Hepatic stellate cell (primary cell): ENCODE measurements around the gene ATAD5.
"Not testable (repeated sequence)": the region's sequence is repeated elsewhere in the genome, so short reads cannot be mapped to it uniquely, and the experiment has no call there.

Experiments
- DNase-seq: peaks from one replicate; pipeline ENCODE4 v3.0.0; 2011; ENCODE audit warnings: low spot score

Gene ATAD5, protein sequence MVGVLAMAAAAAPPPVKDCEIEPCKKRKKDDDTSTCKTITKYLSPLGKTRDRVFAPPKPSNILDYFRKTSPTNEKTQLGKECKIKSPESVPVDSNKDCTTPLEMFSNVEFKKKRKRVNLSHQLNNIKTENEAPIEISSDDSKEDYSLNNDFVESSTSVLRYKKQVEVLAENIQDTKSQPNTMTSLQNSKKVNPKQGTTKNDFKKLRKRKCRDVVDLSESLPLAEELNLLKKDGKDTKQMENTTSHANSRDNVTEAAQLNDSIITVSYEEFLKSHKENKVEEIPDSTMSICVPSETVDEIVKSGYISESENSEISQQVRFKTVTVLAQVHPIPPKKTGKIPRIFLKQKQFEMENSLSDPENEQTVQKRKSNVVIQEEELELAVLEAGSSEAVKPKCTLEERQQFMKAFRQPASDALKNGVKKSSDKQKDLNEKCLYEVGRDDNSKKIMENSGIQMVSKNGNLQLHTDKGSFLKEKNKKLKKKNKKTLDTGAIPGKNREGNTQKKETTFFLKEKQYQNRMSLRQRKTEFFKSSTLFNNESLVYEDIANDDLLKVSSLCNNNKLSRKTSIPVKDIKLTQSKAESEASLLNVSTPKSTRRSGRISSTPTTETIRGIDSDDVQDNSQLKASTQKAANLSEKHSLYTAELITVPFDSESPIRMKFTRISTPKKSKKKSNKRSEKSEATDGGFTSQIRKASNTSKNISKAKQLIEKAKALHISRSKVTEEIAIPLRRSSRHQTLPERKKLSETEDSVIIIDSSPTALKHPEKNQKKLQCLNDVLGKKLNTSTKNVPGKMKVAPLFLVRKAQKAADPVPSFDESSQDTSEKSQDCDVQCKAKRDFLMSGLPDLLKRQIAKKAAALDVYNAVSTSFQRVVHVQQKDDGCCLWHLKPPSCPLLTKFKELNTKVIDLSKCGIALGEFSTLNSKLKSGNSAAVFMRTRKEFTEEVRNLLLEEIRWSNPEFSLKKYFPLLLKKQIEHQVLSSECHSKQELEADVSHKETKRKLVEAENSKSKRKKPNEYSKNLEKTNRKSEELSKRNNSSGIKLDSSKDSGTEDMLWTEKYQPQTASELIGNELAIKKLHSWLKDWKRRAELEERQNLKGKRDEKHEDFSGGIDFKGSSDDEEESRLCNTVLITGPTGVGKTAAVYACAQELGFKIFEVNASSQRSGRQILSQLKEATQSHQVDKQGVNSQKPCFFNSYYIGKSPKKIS (N-terminal part only)

DNA sequence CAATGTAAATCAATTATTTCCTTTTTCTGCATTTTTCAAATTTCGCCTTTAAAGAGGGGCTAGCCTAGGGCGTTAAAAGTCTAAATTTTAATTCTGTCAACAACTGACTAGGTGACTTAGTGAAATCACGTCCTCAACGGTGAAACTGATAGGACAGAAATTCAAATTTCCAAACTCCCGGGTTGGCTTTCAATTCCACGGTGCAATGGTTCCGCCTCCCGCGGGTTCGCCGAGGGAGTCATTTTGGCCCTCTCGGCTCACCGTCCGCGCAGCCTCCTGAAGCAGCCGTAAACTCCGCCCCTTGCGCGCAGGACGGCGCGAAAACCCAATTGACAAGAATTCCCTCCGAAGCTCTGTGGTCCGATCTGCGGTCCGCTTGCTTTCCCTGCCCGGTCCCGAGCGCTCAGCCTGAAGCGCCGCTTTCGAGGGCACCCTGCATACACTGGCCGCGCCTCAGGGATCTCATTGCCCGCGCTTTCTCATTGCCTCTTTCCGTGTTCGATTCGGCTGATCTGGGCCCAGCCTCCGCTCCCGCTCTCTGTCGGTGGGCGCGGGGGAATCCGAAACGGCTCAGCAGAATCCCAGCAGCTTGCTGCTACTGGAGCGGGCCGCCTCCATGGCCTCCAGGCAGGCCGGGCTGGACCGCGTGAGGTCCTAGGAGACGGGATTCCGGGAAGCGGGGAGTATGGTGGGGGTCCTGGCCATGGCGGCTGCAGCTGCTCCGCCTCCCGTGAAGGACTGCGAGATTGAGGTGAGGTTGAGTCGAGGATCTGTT, at the start of gene ATAD5:
ATAD5 (plus strand) TSS at position 304 of the 775 bp plus-strand sequence; CDS start at position 686, 382 bp downstream.
- DNase-seq, result peak; percentile 92

DNA sequence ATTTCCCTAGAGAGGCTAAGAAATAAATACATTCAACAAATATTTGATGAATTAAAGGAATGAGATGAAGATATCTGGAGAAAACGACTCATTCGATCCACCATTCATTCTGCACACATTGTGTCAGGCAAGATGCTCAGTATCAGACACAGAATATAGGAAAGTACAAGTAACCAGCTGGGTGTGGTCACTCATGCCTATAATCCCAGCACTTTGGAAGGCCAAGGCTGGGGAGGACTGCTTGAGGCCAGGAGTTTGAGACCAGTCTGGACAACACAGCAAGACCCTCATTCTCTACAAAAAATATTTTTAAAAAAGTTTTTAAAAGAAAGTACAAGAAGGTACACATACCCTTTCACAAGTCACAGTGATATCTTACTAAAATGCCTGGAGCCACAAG, 49.6 kb upstream of the ATAD5 start:
- DNase-seq, result no peak

- DNase-seq, result peak; percentile 16
Observed at GRCh38 chr17:30788918-30789317, 42.8 kb upstream of the ATAD5 start.

DNA sequence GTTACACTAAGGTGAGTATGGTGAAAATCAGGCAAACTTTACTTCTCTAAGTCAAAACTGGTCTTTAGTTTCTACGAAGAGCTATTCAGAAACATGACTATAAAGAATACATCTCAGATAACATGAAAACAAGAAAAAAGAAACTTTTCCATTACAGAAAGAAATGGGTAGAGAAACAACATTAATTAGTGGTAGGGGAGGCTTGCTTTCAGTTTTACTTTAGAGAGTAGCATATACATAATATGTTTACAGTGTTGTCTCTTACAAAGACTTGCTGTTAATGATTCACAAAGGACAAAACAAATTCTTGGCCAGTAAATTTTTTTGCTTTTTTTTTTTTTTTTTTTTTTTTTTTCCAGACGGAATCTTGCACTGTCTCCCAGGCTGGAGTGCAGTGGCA, 41.5 kb upstream of the ATAD5 start:
- DNase-seq, result no peak

DNA sequence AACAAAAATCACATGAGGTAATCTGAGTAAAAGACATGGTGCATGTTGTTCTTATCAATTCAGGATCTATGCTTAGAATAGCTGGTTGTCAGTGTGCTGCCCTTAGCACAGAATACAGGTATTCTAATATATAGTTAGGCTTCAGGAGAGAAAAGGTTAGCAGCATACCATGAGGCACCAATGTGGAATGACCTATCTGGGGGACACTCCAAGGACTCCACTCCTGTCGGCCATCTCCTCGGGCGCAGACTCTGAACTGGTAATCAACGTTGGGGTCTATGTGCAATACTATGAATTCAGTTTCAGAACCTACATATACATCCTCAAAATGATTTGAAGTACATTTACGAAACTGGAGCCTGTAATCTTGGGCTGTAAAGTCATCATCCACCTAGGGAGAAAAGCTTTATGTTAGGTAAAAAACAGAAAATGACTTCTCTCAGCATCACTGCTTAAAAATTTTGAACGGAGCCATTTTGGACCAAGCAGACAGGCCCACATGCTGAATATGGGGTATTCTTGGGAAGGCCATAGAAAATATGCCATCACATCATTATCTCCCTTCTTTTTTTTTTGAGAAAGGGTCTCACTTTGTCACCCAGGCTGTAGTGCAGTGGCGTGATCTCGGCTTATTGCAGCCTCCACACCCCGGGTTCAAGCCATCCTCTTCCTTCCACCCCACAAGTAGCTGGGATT, 38.3 kb upstream of the ATAD5 start:
- no peak for DNase-seq

DNA sequence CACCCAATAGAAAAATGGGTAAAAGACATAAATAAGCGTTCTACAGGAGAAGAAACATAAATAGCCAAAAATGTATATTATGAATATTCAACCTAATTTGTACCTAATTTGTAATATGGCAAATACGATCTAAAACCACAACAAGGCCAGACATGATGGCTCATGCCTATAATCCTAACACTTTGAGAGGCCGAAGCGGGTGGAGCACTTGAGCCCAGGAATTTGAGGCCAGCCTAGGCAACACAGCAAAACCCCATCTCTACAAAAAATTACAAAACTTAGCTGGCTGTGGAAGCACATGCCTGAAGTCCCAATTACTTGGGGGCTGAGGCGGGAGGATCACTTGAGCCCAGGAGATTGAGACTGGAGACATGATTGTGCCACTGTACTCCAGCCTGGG, 37.4 kb upstream of the ATAD5 start:
- no peak for DNase-seq

- no peak for DNase-seq
Observed at GRCh38 chr17:30796016-30796415, 35.8 kb upstream of the ATAD5 start.

DNA sequence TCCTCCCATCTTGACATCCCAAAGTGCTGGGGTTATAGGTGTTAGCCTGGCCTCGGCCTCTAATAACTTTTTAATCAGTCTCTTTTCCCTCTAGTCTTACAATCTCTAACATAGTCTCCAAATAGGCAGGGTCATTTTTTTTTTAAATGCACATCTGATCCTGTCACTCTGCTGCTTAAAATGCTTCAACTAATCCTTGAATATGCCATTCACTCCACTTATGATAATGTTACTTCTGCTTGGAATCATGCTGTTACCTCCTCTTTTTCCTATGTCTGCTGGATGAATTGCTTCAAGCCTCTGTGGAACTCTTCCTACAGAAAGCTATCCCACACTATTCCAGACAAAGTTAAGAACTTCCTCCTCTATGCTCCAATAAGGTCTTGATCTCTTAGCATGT, 30.1 kb upstream of the ATAD5 start:
- no peak for DNase-seq

- DNase-seq, result no peak
Observed at GRCh38 chr17:30805944-30806456, 25.8 kb upstream of the ATAD5 start.

GRCh38 chr17:30807896-30808295, 23.9 kb upstream of the ATAD5 start:
- DNase-seq, result no peak

DNA sequence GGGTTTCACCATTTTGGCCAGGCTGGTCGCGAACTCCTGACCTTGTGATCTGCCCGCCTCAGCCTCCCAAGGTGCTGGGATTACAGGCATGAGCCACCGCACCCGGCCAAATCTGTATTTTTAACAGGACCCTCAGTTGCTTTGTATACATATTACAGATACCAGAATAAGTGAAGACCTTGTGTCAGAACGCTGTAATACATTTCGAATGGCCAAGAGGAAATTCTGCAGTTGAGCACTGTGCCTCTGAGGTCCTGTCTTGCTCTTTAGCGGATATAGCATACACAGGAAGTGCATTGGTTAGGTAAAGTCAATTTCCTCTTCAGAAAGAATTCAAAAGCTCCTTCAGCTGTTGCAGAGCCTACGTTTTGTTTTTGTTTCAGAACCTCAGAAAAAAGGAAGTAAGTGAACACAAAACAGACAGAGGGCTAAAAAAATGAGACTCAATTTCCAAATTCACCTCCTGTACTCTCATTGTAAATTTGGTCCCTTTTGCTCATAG, 22.9 kb upstream of the ATAD5 start:
- DNase-seq, result no peak

DNA sequence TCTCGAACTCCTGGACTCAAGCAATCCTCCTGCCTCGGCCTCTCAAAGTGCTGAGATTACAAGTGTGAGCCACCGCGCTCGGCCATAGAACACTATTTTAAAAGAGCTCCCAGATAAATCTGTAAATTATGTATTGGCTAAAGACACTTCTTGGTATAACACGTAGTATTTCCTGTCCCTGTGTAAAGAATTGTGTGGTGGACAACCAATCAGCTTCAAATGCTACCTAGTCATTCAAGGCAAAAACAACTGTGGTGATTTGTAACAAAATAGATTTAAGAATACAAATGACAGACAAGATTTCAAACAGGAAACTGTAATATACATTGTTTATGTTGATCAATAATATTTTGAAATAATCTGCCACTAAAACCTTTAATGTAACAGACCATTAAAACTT, 21.9 kb upstream of the ATAD5 start:
- no peak for DNase-seq

DNA sequence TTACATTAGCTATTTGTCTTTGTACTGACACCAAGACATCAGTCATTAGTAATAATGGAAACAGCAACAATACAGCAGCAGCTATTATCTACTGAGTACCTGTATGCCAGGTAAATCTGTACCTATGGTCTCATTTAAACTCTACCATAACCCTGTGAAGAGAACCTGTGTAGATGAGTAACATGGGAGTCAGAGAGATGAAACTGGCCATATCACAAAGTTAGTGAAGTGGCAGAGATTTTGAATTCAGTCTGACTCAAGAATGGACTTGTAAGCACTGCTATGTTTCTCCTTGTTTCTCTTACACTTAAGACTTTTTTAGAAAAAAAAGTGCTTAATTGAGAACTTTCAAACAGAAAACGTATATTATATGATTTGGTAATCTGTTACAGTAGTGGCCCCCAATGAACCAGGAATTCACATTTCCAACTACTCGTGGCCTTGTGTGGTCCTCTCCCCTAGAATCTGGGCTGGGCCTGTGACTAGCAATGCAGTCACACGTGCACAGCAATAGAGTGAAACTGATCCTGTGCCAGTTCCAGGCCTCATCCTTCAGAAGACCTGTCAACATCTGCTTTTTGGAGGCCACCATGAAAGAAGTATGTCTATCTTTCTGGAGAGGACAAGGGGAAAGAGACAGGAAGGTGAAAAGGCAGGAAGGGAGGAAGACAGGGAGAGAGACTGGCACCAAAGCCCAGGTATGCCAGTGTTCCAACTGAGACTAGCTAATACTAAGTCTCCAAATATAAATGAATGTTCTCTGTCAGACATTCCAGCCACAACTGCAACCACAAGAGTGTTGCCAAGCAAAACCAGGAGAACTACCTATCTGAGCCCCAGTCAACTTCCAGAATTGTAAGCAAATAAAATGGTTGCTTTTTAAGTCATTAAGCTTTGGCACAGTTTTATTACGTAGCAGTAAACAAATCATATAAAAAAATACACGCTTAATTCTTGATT, 19.3 kb upstream of the ATAD5 start:
- no peak for DNase-seq

DNA sequence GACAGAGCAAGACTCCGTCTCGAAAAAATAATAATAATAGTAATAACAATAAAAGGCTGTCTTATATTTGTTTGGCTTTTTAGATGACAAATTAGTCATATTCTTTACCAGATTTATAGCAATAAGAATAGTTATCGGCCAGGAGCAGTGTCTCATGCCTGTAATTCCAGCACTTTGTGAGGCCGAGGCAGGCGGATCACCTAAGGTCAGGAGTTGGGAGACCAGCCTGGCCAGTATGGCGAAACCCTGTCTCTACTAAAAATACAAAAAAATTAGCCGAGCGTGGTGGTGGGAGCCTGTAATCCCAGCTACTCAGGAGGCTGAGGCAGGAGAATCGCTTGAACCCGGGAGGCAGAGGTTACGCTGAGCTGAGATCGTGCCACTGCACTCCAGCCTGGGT, 17.5 kb upstream of the ATAD5 start:
- DNase-seq, result not testable (repeated sequence)

DNA sequence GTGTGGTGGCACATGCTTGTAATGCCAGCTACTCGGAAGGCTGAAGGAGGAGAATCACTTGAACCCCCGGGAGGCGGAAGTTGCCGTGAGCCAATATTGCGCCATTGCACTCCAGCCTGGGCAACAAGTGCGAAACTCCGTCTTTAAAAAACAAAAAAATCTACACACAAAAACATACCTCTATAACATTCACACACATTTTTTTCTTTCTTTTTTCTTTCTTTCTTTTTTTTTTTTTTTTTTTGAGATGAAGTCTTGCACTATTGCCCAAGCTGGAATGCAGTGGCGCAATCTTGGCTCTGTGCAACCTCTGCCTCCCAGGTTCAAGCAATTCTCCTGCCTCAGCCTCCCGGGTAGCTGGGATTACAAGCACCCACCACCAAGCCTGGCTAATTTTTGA, 16.9 kb upstream of the ATAD5 start:
- not testable (repeated sequence) for DNase-seq

DNA sequence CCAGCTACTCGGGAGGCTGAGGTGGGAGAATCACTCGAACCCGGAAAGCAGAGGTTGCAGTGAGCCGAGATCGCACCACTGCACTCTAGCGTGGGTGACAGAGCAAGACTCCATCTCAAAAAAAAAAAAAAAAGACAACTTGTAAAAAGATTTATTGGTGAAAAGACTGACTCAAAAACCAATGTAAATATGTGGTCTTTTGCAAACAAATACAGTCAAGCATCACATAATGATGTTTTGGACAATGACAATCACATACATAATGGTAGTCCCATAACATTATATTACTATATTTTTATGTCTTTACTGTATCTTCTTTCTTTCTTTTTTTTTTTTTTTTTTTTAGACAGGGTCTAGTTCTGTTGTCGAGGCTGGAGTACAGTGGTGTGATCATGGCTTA, 15.6 kb upstream of the ATAD5 start:
- no peak for DNase-seq

- no peak for DNase-seq
Observed at GRCh38 chr17:30819971-30820705, 11.6 kb upstream of the ATAD5 start.

DNA sequence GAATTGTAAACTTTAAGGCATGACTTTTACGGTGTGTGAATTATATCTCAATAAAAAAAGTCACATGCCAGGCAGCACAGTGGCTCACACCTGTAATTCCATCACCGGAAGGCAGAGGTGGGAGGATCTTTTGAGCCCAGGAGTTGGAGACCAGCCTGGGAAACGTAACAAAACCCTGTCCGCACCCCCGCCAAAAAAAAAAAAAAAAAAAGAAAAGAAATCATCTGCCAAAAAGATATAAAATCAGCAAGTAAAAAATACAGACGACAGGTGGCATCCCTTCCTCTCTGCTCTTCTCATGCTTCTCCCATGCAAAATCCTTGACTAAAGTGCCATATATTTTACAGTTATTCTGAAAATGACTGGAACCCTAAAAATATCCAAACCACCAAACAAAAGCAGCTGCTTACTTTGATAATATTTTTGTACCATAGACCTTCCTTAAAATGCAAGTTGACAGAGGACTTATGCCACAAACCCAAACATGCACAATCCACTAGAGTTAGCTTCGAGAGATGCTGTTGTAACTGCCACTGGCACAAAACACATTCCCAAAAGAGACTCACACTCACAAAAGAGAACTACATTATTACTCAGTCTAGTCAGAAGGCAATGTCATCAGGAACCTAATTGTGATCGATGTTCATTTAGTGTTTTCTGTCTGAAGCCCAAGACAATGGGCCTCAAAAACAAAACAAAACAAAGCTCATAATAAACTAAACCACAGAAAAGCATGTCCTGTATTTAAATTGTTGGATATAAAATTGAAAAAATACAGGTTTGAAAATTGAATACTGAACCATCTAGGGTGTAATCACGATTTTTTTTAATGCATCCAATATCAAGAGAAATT, 9.7 kb upstream of the ATAD5 start:
- DNase-seq, result no peak
